ENCODE data around the gene KIF6. TPM values are rescaled to one million over a fixed set of nuclear protein-coding genes. Genes with fewer than 3 reads are reported as not detected.

Gene KIF6
- polyA plus RNA-seq, 3 donors: not detected

GRCh38 chr6:39553029-39553428 lies 172.2 kb downstream of the KIF6 start:
- intact Hi-C loops (cut with micrococcal nuclease): no loop called here
- DNase-seq: no peak
- Histone ChIP-seq H3K4me3 (replicated peaks in 1 of 3; ENCODE audit: low read depth in 2 of 3, low read length in 3 of 3) (no peak overlapping the region), H3K4me1 (ENCODE audit: control insufficient read depth in 1 of 2, insufficient read depth in 2 of 2, low read length in 2 of 2) (no peaks in the 10 kb centered on the region), H3K27ac (ENCODE audit: low read depth in 1 of 2, low read length in 2 of 2) (no peak overlapping the region), H3K27me3 (ENCODE audit: control insufficient read depth in 2 of 2, insufficient read depth in 2 of 2, low read length in 2 of 2) (no peaks in the 10 kb centered on the region), H2AFZ (ENCODE audit: insufficient read depth, low read depth, low read length, poor library complexity, severe bottlenecking) (no peak overlapping the region), H3K9ac (ENCODE audit: insufficient read depth, low read length, poor library complexity, severe bottlenecking) (no peak overlapping the region), H3K36me3 (replicated peaks in 1 of 2; ENCODE audit: control insufficient read depth in 1 of 2, insufficient read depth in 2 of 2, low read length in 2 of 2) (no peaks in the 10 kb centered on the region), H3K4me2 (replicated peaks; ENCODE audit: extremely low read depth, low read length, poor library complexity, severe bottlenecking) (no peak overlapping the region), H4K20me1 (ENCODE audit: insufficient read depth, low read length) (no peaks in the 10 kb centered on the region), H3K9me3 (replicated peaks in 1 of 2; ENCODE audit: control insufficient read depth in 1 of 2, insufficient read depth in 1 of 2, low read length in 2 of 2) (no peaks in the 10 kb centered on the region), H3K79me2 (ENCODE audit: insufficient read depth, low read length) (no peaks in the 10 kb centered on the region)
- peaks cover 0 to 9% (median 5%) of the 10 kb centered on the region in 3 donors for H3K27me3 Mint-ChIP-seq (ENCODE audit: low read depth in 3 of 3)
- no peaks in the 10 kb centered on the region for H3K9me3 Mint-ChIP-seq
- no peak for TF ChIP-seq CTCF (IDR thresholded peaks at IDR 0.05)
- no peak overlapping the region for H3K27ac Mint-ChIP-seq
- H3K36me3 Mint-ChIP-seq: no peaks in the 10 kb centered on the region
- H3K4me1 Mint-ChIP-seq: no peaks in the 10 kb centered on the region
- no peak overlapping the region for H3K4me3 Mint-ChIP-seq

GRCh38 chr6:39550191-39550590 lies 175.0 kb downstream of the KIF6 start:
- TF ChIP-seq CTCF (IDR thresholded peaks at IDR 0.05): no peak
- H3K4me3 Mint-ChIP-seq: no peak overlapping the region
- H3K9me3 Mint-ChIP-seq: peaks cover 0 to 1% (median 0%) of the 10 kb centered on the region in 7 donors
- Histone ChIP-seq H3K9ac (ENCODE audit: insufficient read depth, low read length, poor library complexity, severe bottlenecking) (no peak overlapping the region), H3K36me3 (replicated peaks in 1 of 2; ENCODE audit: control insufficient read depth in 1 of 2, insufficient read depth in 2 of 2, low read length in 2 of 2) (no peaks in the 10 kb centered on the region), H3K4me1 (ENCODE audit: control insufficient read depth in 1 of 2, insufficient read depth in 2 of 2, low read length in 2 of 2) (no peaks in the 10 kb centered on the region), H3K9me3 (replicated peaks in 1 of 2; ENCODE audit: control insufficient read depth in 1 of 2, insufficient read depth in 1 of 2, low read length in 2 of 2) (no peaks in the 10 kb centered on the region), H3K79me2 (ENCODE audit: insufficient read depth, low read length) (no peaks in the 10 kb centered on the region), H3K27ac (ENCODE audit: low read depth in 1 of 2, low read length in 2 of 2) (no peak overlapping the region), H3K4me2 (replicated peaks; ENCODE audit: extremely low read depth, low read length, poor library complexity, severe bottlenecking) (no peak overlapping the region), H2AFZ (ENCODE audit: insufficient read depth, low read depth, low read length, poor library complexity, severe bottlenecking) (no peak overlapping the region), H4K20me1 (ENCODE audit: insufficient read depth, low read length) (no peaks in the 10 kb centered on the region), H3K4me3 (replicated peaks in 1 of 3; ENCODE audit: low read depth in 2 of 3, low read length in 3 of 3) (no peak overlapping the region), H3K27me3 (ENCODE audit: control insufficient read depth in 2 of 2, insufficient read depth in 2 of 2, low read length in 2 of 2) (peaks cover 0 to 2% of the 10 kb centered on the region in 2 donors)
- intact Hi-C loops (cut with micrococcal nuclease): no loop called here
- no peak for DNase-seq
- WGBS (ENCODE audit: insufficient coverage): no CpG with 5 or more reads among the region's 2 CpGs
- H3K36me3 Mint-ChIP-seq: no peaks in the 10 kb centered on the region
- H3K4me1 Mint-ChIP-seq: no peaks in the 10 kb centered on the region
- H3K27me3 Mint-ChIP-seq (ENCODE audit: low read depth in 3 of 3): peaks cover 4 to 11% (median 6%) of the 10 kb centered on the region in 3 donors
- peak overlapping the region in 1 of 7 donors; percentile 54 for H3K27ac Mint-ChIP-seq

Measured in CD14-positive monocyte (primary cell).